NCI-H2171 (cell line): ENCODE data around the gene RACK1.

Experiments used
- DNase-seq: peaks from one replicate; lab custom pipeline; 2025; lab: John Stamatoyannopoulos, UW

Gene RACK1

GRCh38 chr5:181233801-181234454 is 9.8 kb downstream of the RACK1 start:
- DNase-seq, result no peak

GRCh38 chr5:181233088-181233800 is 10.5 kb downstream of the RACK1 start:
- no peak for DNase-seq

- no peak for DNase-seq
Measured at GRCh38 chr5:181232593-181232992, 11.1 kb downstream of the RACK1 start.

GRCh38 chr5:181231432-181231831 is 12.3 kb downstream of the RACK1 start:
- DNase-seq, result no peak

- DNase-seq, result no peak
Measured at GRCh38 chr5:181230551-181230950, 13.2 kb downstream of the RACK1 start.

- no peak for DNase-seq
Measured at GRCh38 chr5:181229996-181230395, 13.7 kb downstream of the RACK1 start.

GRCh38 chr5:181224390-181225229 is 19.1 kb downstream of the RACK1 start:
- no peak for DNase-seq

- DNase-seq, result no peak
Measured at GRCh38 chr5:181223729-181224389, 19.8 kb downstream of the RACK1 start.

- DNase-seq, result no peak
Measured at GRCh38 chr5:181223058-181223728, 20.5 kb downstream of the RACK1 start, which contains the start of gene TRIM41. TSS of gene TRIM41 (plus strand) at chr5:181223281. CDS start at chr5:181224000, 719 bp downstream.

GRCh38 chr5:181222630-181223057 is 21.1 kb downstream of the RACK1 start:
- no peak for DNase-seq

- DNase-seq, result no peak
Measured at GRCh38 chr5:181221792-181222629, 21.7 kb downstream of the RACK1 start.

GRCh38 chr5:181221105-181221791 is 22.5 kb downstream of the RACK1 start:
- no peak for DNase-seq

- no peak for DNase-seq
Measured at GRCh38 chr5:181220178-181220515, 23.6 kb downstream of the RACK1 start.

GRCh38 chr5:181219262-181220177 is 24.2 kb downstream of the RACK1 start:
- DNase-seq, result no peak

- DNase-seq, result no peak
Measured at GRCh38 chr5:181218795-181219124, 24.9 kb downstream of the RACK1 start.

GRCh38 chr5:181217803-181218062 is 26.0 kb downstream of the RACK1 start:
- DNase-seq, result no peak

GRCh38 chr5:181217111-181217802 is 26.4 kb downstream of the RACK1 start:
- no peak for DNase-seq

- no peak for DNase-seq
Measured at GRCh38 chr5:181215997-181216989, 27.4 kb downstream of the RACK1 start.
